ENCODE data around the gene STXBP5. TPM values are rescaled to one million over a fixed set of nuclear protein-coding genes. Genes with fewer than 3 reads are reported as not detected.

Gene STXBP5
- 282 and 467 TPM in 2 replicates for total RNA-seq (2011; cell fraction: chromatin; rRNA removed; ENCODE audit: low replicate concordance)
- 111 and 113 TPM in 2 replicates for total RNA-seq (2011; cell fraction: nucleolus; rRNA removed)
- total RNA-seq (2011; cell fraction: nucleoplasm; rRNA removed), result 160 and 217 TPM in 2 replicates
- total RNA-seq (2014; rRNA removed), result 50.1 and 60.1 TPM in 2 replicates
- total RNA-seq (2014; rRNA removed; fragmentation: Illumina TruSeq; extraction: Trizol), result 114 and 158 TPM in 2 replicates
- total RNA-seq (2015; rRNA removed; fragmentation: Illumina TruSeq; extraction: Trizol), result 144 and 155 TPM in 2 replicates
- 98.8 and 115 TPM in 2 replicates for total RNA-seq (2021)
- 128 and 172 TPM in 2 replicates for polyA plus RNA-seq (2011; rRNA removed)
- 42.0 and 63.5 TPM in 2 replicates for polyA plus RNA-seq (2011; cell fraction: cytosol; rRNA removed)
- 254 and 270 TPM in 2 replicates for polyA plus RNA-seq (2011; cell fraction: nucleus; rRNA removed)
- 56.3 and 84.9 TPM in 2 replicates for polyA plus RNA-seq (2012)
- 71.5 and 82.1 TPM in 2 replicates for polyA plus RNA-seq (2014; fragmentation: Illumina TruSeq; extraction: Trizol)
- polyA plus RNA-seq (2014; fragmentation: Nextera tagmentation; extraction: Ambion mirVana), result 10 to 100 TPM; 23.3 to 23.9 TPM
- 49.6 and 60.5 TPM in 2 replicates for polyA plus RNA-seq (2014; rRNA removed)
- polyA minus RNA-seq (2011; rRNA and poly(A)+ RNA removed), result 447 and 452 TPM in 2 replicates
- 96.1 and 167 TPM in 2 replicates for polyA minus RNA-seq (2011; cell fraction: cytosol; rRNA and poly(A)+ RNA removed)
- polyA minus RNA-seq (2011; cell fraction: nucleus; rRNA and poly(A)+ RNA removed), result 374 and 571 TPM in 2 replicates
- Bru-seq, nascent RNA, result percentile 98 among the genes with signal in this experiment
- percentile 98 among the genes with signal in this experiment for BruChase-seq, experiment 1, labeled RNA remaining after a 2-hour chase
- percentile 97 among the genes with signal in this experiment for BruChase-seq, experiment 2, labeled RNA remaining after a 6-hour chase
- long read RNA-seq, experiment 1, full-length matches to known transcripts, result 38 of 329 reads
- long read RNA-seq, experiment 1, partial matches to known transcripts, result 107 of 329 reads
- long read RNA-seq, experiment 1, other reads (novel, unspliced or antisense), result 184 of 329 reads
- long read RNA-seq, experiment 2, full-length matches to known transcripts, result 3 of 69 reads
- long read RNA-seq, experiment 2, partial matches to known transcripts, result 12 of 69 reads
- long read RNA-seq, experiment 2, other reads (novel, unspliced or antisense), result 54 of 69 reads
- long read RNA-seq, experiment 3, full-length matches to known transcripts, result 1 of 18 reads
- long read RNA-seq, experiment 3, partial matches to known transcripts, result 11 of 18 reads
- long read RNA-seq, experiment 3, other reads (novel, unspliced or antisense), result 6 of 18 reads

DNA sequence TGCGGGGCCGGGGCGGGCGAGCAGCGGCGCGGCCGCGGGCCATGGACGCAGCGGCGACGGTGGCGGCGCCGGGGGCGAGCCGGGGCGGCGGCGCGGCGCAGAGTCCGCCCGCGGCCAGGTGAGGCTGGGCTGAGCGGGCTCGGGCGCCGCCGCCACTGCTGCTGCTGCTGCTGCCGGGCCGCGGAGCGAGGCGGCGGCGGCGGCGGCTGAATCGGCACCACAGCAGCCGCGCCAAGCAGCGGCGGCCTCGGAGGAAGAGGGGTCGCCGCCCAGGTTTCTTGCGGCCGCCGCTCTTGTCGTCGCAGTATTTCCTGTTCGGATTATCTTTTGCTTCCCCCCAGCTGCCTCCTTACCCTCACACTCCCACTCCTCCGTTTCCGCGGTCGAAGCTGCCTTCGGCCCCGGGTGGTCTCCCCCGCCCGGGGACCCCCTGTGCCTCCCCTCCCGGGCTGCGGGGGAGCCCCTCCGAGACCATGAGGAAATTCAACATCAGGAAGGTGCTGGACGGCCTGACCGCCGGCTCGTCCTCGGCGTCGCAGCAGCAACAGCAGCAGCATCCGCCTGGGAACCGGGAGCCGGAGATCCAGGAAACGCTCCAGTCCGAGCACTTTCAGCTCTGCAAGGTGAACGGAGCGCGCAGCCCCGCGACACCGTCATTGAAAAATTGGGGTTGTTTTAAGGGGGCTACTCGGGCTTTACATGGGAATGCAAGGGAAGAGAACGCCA is at the start of gene STXBP5:
TSS of gene STXBP5 (plus strand) at position 358 of the 726 bp plus-strand sequence. CDS start at position 474, 116 bp downstream.
- H3K9me1 ChIP-seq (ENCODE audit: control insufficient read depth, insufficient read depth, low read length), result no peaks in the 10 kb centered on the region
- ChIA-PET CTCF (ENCODE audit: low intra/inter-chr PET ratio) (interaction anchor here (1.3 kb wide), 1 partner anchor 301 kb away, joined by 4 read pairs; no protein-coding TSS in a partner anchor), POLR2A (interaction anchor here (0.6 to 3.8 kb wide), 8 partner anchors 10 to 397 kb away, joined by 3 to 18 read pairs (median 4); no protein-coding TSS in a partner anchor)
- in situ Hi-C loops (cut with MboI), result loop anchor here (25.0 kb wide), 1 partner anchor 317 kb away; no protein-coding TSS in a partner anchor
- H3K9ac ChIP-seq (ENCODE audit: insufficient read depth in 1 of 2, low read depth in 2 of 2, low read length in 2 of 2), result peak within 1 kb of the TSS; percentile 83 to 97
- peak within 1 kb of the TSS; percentile 88 for H3K27ac ChIP-seq (ENCODE audit: extremely low read depth, low read depth, low read length)
- H3K4me3 ChIP-seq, result peak within 1 kb of the TSS; percentile 88
- 0% methylated on average over 35 of the region's 85 CpGs for WGBS (ENCODE audit: insufficient coverage, low coverage, missing lambda C conversion rate)
- no peaks in the 10 kb centered on the region; the same call in 1 of the 2 replicates for H4K20me1 ChIP-seq (replicated peaks; ENCODE audit: control insufficient read depth, insufficient read depth, low read length)
- peak within 1 kb of the TSS; percentile 98 for H3K4me2 ChIP-seq (ENCODE audit: insufficient read depth, low read length)
- no peaks in the 10 kb centered on the region for H3K27me3 ChIP-seq (ENCODE audit: control insufficient read depth in 2 of 2, insufficient read depth in 2 of 2, low read length in 2 of 2)
- H2AFZ ChIP-seq (ENCODE audit: low read depth, low read length), result peak within 1 kb of the TSS; percentile 69
- peaks cover 71% of the 10 kb centered on the region for H3K79me2 ChIP-seq (ENCODE audit: control insufficient read depth, insufficient read depth, low read length)
- intact Hi-C loops (cut with micrococcal nuclease), result no loop called here
- no peak for FAIRE-seq
- BruUV-seq (replicated peaks), result no TSS peak
- H3K4me1 ChIP-seq (replicated peaks in 1 of 2; ENCODE audit: control insufficient read depth in 2 of 2, insufficient read depth in 2 of 2, low read length in 2 of 2), result peaks cover 5 to 19% of the 10 kb centered on the region in 2 experiments
- peaks cover 25% of the 10 kb centered on the region for H3K36me3 ChIP-seq (ENCODE audit: control insufficient read depth, insufficient read depth, low read length)
- DNase-seq (ENCODE audit: extremely low read depth in 1 of 4, low spot score in 3 of 4), result peak; percentile 35 to 73 (median 48)
- no peaks in the 10 kb centered on the region for H3K9me3 ChIP-seq (replicated peaks; ENCODE audit: control insufficient read depth, insufficient read depth, low read depth, low read length)
- peak; percentile 6 for ATAC-seq
- TF ChIP-seq NCOA4 (IDR thresholded peaks at IDR 0.05; ENCODE audit: partially characterized antibody) (no peak), RBBP5 (IDR thresholded peaks at IDR 0.05; ENCODE audit: borderline replicate concordance, insufficient read depth, low read length, poor library complexity, severe bottlenecking) (peak; percentile 95), PRMT5 (CRISPR knock-in tag; IDR thresholded peaks at IDR 0.05) (no peak), KDM2B (CRISPR knock-in tag; IDR thresholded peaks at IDR 0.05) (no peak), ZNF184 (CRISPR knock-in tag; IDR thresholded peaks at IDR 0.05) (no peak)
- TF ChIP-seq, protein P1, sequence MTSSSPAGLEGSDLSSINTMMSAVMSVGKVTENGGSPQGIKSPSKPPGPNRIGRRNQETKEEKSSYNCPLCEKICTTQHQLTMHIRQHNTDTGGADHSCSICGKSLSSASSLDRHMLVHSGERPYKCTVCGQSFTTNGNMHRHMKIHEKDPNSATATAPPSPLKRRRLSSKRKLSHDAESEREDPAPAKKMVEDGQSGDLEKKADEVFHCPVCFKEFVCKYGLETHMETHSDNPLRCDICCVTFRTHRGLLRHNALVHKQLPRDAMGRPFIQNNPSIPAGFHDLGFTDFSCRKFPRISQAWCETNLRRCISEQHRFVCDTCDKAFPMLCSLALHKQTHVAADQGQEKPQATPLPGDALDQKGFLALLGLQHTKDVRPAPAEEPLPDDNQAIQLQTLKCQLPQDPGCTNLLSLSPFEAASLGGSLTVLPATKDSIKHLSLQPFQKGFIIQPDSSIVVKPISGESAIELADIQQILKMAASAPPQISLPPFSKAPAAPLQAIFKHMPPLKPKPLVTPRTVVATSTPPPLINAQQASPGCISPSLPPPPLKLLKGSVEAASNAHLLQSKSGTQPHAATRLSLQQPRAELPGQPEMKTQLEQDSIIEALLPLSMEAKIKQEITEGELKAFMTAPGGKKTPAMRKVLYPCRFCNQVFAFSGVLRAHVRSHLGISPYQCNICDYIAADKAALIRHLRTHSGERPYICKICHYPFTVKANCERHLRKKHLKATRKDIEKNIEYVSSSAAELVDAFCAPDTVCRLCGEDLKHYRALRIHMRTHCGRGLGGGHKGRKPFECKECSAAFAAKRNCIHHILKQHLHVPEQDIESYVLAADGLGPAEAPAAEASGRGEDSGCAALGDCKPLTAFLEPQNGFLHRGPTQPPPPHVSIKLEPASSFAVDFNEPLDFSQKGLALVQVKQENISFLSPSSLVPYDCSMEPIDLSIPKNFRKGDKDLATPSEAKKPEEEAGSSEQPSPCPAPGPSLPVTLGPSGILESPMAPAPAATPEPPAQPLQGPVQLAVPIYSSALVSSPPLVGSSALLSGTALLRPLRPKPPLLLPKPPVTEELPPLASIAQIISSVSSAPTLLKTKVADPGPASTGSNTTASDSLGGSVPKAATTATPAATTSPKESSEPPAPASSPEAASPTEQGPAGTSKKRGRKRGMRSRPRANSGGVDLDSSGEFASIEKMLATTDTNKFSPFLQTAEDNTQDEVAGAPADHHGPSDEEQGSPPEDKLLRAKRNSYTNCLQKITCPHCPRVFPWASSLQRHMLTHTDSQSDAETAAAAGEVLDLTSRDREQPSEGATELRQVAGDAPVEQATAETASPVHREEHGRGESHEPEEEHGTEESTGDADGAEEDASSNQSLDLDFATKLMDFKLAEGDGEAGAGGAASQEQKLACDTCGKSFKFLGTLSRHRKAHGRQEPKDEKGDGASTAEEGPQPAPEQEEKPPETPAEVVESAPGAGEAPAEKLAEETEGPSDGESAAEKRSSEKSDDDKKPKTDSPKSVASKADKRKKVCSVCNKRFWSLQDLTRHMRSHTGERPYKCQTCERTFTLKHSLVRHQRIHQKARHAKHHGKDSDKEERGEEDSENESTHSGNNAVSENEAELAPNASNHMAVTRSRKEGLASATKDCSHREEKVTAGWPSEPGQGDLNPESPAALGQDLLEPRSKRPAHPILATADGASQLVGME (CRISPR knock-in tag; IDR thresholded peaks at IDR 0.05), result 0 out of 2 replicates have a peak, but pooled peaks have one; percentile 15
- TF ChIP-seq, protein P2, sequence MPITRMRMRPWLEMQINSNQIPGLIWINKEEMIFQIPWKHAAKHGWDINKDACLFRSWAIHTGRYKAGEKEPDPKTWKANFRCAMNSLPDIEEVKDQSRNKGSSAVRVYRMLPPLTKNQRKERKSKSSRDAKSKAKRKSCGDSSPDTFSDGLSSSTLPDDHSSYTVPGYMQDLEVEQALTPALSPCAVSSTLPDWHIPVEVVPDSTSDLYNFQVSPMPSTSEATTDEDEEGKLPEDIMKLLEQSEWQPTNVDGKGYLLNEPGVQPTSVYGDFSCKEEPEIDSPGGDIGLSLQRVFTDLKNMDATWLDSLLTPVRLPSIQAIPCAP (CRISPR knock-in tag; IDR thresholded peaks at IDR 0.05; ENCODE audit: borderline replicate concordance), result no peak

Measured in K562 (cell line).